ENCODE results near the gene WDR1.

- TF ChIP-seq, protein P1, sequence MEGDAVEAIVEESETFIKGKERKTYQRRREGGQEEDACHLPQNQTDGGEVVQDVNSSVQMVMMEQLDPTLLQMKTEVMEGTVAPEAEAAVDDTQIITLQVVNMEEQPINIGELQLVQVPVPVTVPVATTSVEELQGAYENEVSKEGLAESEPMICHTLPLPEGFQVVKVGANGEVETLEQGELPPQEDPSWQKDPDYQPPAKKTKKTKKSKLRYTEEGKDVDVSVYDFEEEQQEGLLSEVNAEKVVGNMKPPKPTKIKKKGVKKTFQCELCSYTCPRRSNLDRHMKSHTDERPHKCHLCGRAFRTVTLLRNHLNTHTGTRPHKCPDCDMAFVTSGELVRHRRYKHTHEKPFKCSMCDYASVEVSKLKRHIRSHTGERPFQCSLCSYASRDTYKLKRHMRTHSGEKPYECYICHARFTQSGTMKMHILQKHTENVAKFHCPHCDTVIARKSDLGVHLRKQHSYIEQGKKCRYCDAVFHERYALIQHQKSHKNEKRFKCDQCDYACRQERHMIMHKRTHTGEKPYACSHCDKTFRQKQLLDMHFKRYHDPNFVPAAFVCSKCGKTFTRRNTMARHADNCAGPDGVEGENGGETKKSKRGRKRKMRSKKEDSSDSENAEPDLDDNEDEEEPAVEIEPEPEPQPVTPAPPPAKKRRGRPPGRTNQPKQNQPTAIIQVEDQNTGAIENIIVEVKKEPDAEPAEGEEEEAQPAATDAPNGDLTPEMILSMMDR (IDR thresholded peaks at IDR 0.05), result no peak
- TF ChIP-seq POLR2A (IDR thresholded peaks at IDR 0.05; ENCODE audit: low read depth), result no peak
- TF ChIP-seq EP300 (IDR thresholded peaks at IDR 0.05), result no peak
These were observed 75.6 kb downstream of the WDR1 start for GRCh38 chr4:10041036-10041435.
